GM23338 (cell line): Measurements from ENCODE around the gene LRMDA. TPM values are rescaled to one million over a fixed set of nuclear protein-coding genes. Genes with fewer than 3 reads are reported as not detected.

ENCODE experiments used
- ATAC-seq: fragments of 200-7000 bp; cut with Tn5 transposase; 3 replicates; pipeline ENCODE4 v1.9.1; 2020
- DNase-seq: peaks from one replicate; pipeline ENCODE4 v3.0.0-alpha.2; 2015; ENCODE audit warnings: low spot score
- H2AFZ ChIP-seq: fragments of 200-600 bp; sonication (generic); 2 replicates; pipeline ENCODE4 v1.8.0; 2016; ENCODE audit warnings: antibody characterized with exemption, mild to moderate bottlenecking, moderate library complexity
- H3F3A ChIP-seq: fragments of 200-600 bp; sonication (generic); replicated peaks from 2 replicates; pipeline ENCODE4 v1.8.0; 2017; ENCODE audit warnings: antibody characterized with exemption, mixed run types, low read depth
- H3K27ac ChIP-seq: fragments of 200-600 bp; sonication (generic); 2 replicates; pipeline ENCODE4 v1.6.1; 2016; ENCODE audit warnings: low read depth
- H3K27me3 ChIP-seq: fragments of 200-600 bp; sonication (generic); 2 replicates; pipeline ENCODE4 v1.8.0; 2016; ENCODE audit warnings: mild to moderate bottlenecking, mixed run types, moderate library complexity; ENCODE audit not compliant: insufficient read depth
- H3K36me3 ChIP-seq: fragments of 200-600 bp; sonication (generic); 2 replicates; pipeline ENCODE4 v1.8.0; 2016; ENCODE audit warnings: mild to moderate bottlenecking; ENCODE audit not compliant: insufficient read depth
- H3K4me1 ChIP-seq: fragments of 200-600 bp; sonication (generic); 2 replicates; pipeline ENCODE4 v1.8.0; 2016; ENCODE audit warnings: mild to moderate bottlenecking, moderate library complexity; ENCODE audit not compliant: insufficient read depth
- H3K4me2 ChIP-seq: fragments of 200-600 bp; sonication (generic); 2 replicates; pipeline ENCODE4 v1.7.1; 2017; ENCODE audit warnings: mixed run types
- H3K4me3 ChIP-seq: fragments of 200-600 bp; sonication (generic); 2 replicates; pipeline ENCODE4 v1.6.1; 2016; ENCODE audit warnings: mixed run types
- H3K79me2 ChIP-seq: fragments of 200-600 bp; sonication (generic); replicated peaks from 2 replicates; pipeline ENCODE4 v1.8.0; 2017; ENCODE audit warnings: mild to moderate bottlenecking; ENCODE audit not compliant: insufficient read depth
- H3K9me2 ChIP-seq: fragments of 200-600 bp; sonication (generic); 2 replicates; pipeline ENCODE4 v1.8.0; 2017; ENCODE audit not compliant: insufficient read depth
- H4K20me1 ChIP-seq: fragments of 200-600 bp; sonication (generic); replicated peaks from 2 replicates; pipeline ENCODE4 v1.8.0; 2017; ENCODE audit warnings: mild to moderate bottlenecking; ENCODE audit not compliant: insufficient read depth
- H3K27ac Mint-ChIP-seq: 2 replicates; pipeline ENCODE4 v1.8.0; 2020; ENCODE audit warnings: inconsistent platforms, mild to moderate bottlenecking, moderate library complexity, mixed read lengths
- H3K27me3 Mint-ChIP-seq: 3 replicates; pipeline ENCODE4 v1.8.0; 2022; ENCODE audit warnings: low read depth, mild to moderate bottlenecking, moderate library complexity, mixed read lengths, inconsistent platforms; ENCODE audit not compliant: insufficient read depth, poor library complexity
- H3K36me3 Mint-ChIP-seq: 3 replicates; pipeline ENCODE4 v1.8.0; 2021; ENCODE audit warnings: low read depth, mild to moderate bottlenecking, inconsistent platforms, moderate library complexity, mixed read lengths
- H3K4me1 Mint-ChIP-seq: 3 replicates; pipeline ENCODE4 v1.8.0; 2020; ENCODE audit warnings: mild to moderate bottlenecking, inconsistent platforms, mixed read lengths
- H3K4me3 Mint-ChIP-seq: 3 replicates; pipeline ENCODE4 v1.8.0; 2021; ENCODE audit warnings: moderate library complexity, mild to moderate bottlenecking, inconsistent platforms, mixed read lengths
- H3K9me3 Mint-ChIP-seq: 3 replicates; pipeline ENCODE4 v1.8.0; 2020; ENCODE audit warnings: moderate library complexity, mild to moderate bottlenecking, inconsistent platforms, mixed read lengths
- CREB1 ChIP-seq: fragments of 250-450 bp; sonication (Bioruptor Pico); IDR thresholded peaks from 2 replicates; pipeline ENCODE4 v1.5.0; 2020; ENCODE audit warnings: low read depth, mild to moderate bottlenecking, moderate library complexity
- CTCF ChIP-seq, 2 experiments: fragments of 200-600 bp in 1 of 2; sonication (generic) in 1 of 2; conservative IDR thresholded peaks; 2 replicates each; pipeline versions ENCODE4 v1.5.1 to v1.6.1; 2016 to 2017; ENCODE audit warnings: antibody characterized with exemption in 2 of 2, low read depth in 2 of 2, mild to moderate bottlenecking in 2 of 2, moderate library complexity in 1 of 2
- EZH2 ChIP-seq: fragments of 200-600 bp; sonication (generic); IDR thresholded peaks from one replicate; pipeline ENCODE4 v1.8.0; 2017; ENCODE audit warnings: antibody characterized with exemption, mild to moderate bottlenecking, low read depth; ENCODE audit not compliant: unreplicated experiment
- JUNB ChIP-seq: IDR thresholded peaks from one replicate; pipeline ENCODE4 v1.6.1; 2016; ENCODE audit warnings: antibody characterized with exemption; ENCODE audit not compliant: unreplicated experiment
- NANOG ChIP-seq: IDR thresholded peaks from 2 replicates; pipeline ENCODE4 v1.6.1; 2016; ENCODE audit warnings: antibody characterized with exemption, borderline replicate concordance
- STAT1 ChIP-seq: IDR thresholded peaks from one replicate; pipeline ENCODE4 v1.6.1; 2016; ENCODE audit warnings: antibody characterized with exemption; ENCODE audit not compliant: unreplicated experiment
- ZNF331 ChIP-seq: fragments of 250-450 bp; sonication (Bioruptor Pico); IDR thresholded peaks from 2 replicates; pipeline ENCODE4 v1.5.0; 2020; ENCODE audit warnings: low read depth, mild to moderate bottlenecking, moderate library complexity
- polyA plus RNA-seq: library from polyadenylated mRNA; unstranded; fragments of >200 nt; fragmentation: Nextera tagmentation; extraction: Ambion mirVana; gene quantifications from 2 replicates; pipeline ENCODE4 v1.2.1, GENCODE V29; 2016
- total RNA-seq: library from RNA; depleted of rRNA; stranded (reverse); fragments of >200 nt; shearing (Covaris generic); gene quantifications from 2 replicates; pipeline ENCODE4 v1.2.3, GENCODE V29; 2014
- TF ChIP-seq, protein P1 (sequence below): fragments of 250-450 bp; sonication (Bioruptor Pico); IDR thresholded peaks from 2 replicates; pipeline ENCODE4 v1.5.0; 2020; ENCODE audit warnings: mild to moderate bottlenecking, moderate library complexity

Gene LRMDA
- total and polyA plus RNA-seq, 2 experiments from 2014 or later: 0.90 to 1.8 TPM

DNA sequence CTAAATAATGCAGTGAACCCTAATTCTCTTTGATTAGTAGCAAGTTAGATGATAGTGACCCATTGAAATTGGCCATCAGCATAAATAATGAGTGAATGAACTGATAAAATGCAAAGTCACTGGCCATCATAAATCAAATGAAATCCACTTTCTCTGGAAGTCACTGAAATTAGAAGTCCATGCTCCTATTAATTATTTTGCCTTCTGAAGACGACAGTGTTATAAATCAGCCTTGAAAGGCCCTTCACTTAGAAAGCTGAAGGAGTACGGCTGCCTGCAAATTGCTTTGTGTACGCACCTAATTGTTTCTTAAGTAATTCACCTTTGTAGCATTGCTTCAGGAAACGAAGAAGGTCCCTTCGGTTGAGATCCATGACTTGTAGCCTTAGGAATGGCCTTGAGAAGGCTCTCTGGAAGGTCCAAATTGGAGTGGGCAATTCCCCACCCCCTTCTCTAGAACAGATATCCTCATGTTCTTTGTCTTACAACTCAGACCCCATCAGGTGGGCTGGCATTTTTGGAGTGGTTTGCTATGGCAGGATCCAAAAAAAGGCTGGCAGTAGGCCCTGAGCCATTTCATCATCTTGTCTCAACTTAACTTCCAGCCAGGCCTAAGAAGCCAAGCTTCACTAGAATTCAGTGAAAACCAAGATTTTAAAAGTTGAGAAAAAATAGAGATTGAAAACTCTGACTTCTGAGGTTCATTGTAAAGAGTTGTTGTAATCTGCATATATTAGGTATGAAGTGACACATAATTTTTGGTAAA is 420.3 kb downstream of the LRMDA start (continued):
- TF ChIP-seq ZNF331 (CRISPR knock-in tag) (no peak), NANOG (no peak), JUNB (no peak), CREB1 (CRISPR knock-in tag) (no peak), STAT1 (no peak)
- TF ChIP-seq, protein P1, sequence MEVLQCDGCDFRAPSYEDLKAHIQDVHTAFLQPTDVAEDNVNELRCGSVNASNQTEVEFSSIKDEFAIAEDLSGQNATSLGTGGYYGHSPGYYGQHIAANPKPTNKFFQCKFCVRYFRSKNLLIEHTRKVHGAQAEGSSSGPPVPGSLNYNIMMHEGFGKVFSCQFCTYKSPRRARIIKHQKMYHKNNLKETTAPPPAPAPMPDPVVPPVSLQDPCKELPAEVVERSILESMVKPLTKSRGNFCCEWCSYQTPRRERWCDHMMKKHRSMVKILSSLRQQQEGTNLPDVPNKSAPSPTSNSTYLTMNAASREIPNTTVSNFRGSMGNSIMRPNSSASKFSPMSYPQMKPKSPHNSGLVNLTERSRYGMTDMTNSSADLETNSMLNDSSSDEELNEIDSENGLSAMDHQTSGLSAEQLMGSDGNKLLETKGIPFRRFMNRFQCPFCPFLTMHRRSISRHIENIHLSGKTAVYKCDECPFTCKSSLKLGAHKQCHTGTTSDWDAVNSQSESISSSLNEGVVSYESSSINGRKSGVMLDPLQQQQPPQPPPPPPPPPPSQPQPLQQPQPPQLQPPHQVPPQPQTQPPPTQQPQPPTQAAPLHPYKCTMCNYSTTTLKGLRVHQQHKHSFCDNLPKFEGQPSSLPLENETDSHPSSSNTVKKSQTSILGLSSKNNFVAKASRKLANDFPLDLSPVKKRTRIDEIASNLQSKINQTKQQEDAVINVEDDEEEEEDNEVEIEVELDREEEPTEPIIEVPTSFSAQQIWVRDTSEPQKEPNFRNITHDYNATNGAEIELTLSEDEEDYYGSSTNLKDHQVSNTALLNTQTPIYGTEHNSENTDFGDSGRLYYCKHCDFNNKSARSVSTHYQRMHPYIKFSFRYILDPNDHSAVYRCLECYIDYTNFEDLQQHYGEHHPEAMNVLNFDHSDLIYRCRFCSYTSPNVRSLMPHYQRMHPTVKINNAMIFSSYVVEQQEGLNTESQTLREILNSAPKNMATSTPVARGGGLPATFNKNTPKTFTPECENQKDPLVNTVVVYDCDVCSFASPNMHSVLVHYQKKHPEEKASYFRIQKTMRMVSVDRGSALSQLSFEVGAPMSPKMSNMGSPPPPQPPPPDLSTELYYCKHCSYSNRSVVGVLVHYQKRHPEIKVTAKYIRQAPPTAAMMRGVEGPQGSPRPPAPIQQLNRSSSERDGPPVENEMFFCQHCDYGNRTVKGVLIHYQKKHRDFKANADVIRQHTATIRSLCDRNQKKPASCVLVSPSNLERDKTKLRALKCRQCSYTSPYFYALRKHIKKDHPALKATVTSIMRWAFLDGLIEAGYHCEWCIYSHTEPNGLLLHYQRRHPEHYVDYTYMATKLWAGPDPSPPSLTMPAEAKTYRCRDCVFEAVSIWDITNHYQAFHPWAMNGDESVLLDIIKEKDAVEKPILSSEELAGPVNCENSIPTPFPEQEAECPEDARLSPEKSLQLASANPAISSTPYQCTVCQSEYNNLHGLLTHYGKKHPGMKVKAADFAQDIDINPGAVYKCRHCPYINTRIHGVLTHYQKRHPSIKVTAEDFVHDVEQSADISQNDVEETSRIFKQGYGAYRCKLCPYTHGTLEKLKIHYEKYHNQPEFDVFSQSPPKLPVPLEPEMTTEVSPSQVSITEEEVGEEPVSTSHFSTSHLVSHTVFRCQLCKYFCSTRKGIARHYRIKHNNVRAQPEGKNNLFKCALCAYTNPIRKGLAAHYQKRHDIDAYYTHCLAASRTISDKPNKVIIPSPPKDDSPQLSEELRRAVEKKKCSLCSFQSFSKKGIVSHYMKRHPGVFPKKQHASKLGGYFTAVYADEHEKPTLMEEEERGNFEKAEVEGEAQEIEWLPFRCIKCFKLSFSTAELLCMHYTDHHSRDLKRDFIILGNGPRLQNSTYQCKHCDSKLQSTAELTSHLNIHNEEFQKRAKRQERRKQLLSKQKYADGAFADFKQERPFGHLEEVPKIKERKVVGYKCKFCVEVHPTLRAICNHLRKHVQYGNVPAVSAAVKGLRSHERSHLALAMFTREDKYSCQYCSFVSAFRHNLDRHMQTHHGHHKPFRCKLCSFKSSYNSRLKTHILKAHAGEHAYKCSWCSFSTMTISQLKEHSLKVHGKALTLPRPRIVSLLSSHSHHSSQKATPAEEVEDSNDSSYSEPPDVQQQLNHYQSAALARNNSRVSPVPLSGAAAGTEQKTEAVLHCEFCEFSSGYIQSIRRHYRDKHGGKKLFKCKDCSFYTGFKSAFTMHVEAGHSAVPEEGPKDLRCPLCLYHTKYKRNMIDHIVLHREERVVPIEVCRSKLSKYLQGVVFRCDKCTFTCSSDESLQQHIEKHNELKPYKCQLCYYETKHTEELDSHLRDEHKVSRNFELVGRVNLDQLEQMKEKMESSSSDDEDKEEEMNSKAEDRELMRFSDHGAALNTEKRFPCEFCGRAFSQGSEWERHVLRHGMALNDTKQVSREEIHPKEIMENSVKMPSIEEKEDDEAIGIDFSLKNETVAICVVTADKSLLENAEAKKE: no peak

- Histone ChIP-seq H3K4me2 (no peak overlapping the region), H2AFZ (peak overlapping the region; percentile 39), H3F3A (no peaks in the 10 kb centered on the region), H3K4me1 (peaks cover 15% of the 10 kb centered on the region), H4K20me1 (no peaks in the 10 kb centered on the region), H3K27me3 (no peaks in the 10 kb centered on the region), H3K27ac (no peak overlapping the region), H3K4me3 (no peak overlapping the region), H3K36me3 (no peaks in the 10 kb centered on the region), H3K9me2 (peaks cover 9% of the 10 kb centered on the region), H3K79me2 (no peaks in the 10 kb centered on the region)
- no peak for ATAC-seq
- no peak overlapping the region for H3K4me3 Mint-ChIP-seq
- H3K27ac Mint-ChIP-seq: no peak overlapping the region
- H3K4me1 Mint-ChIP-seq: peaks cover 12% of the 10 kb centered on the region; the same call in 2 of the 3 replicates
- H3K9me3 Mint-ChIP-seq: peaks cover 10% of the 10 kb centered on the region; the same call in 2 of the 3 replicates
- no peak for TF ChIP-seq CREB1 (CRISPR knock-in tag)
- TF ChIP-seq EZH2: no peak
- TF ChIP-seq CTCF (conservative IDR thresholded peaks at IDR 0.05; ENCODE audit: low read depth in 2 of 2): peak; percentile 45 to 53
- no peak for TF ChIP-seq NANOG
- DNase-seq: peak; percentile 27
- peaks cover 4% of the 10 kb centered on the region for H3K27me3 Mint-ChIP-seq
- peaks cover 9% of the 10 kb centered on the region; the same call in 2 of the 3 replicates for H3K36me3 Mint-ChIP-seq
Measured at GRCh38 chr10:75852851-75853484, 421.5 kb downstream of the LRMDA start.
